ACHN (cell line): Measurements from ENCODE around the gene GPR31.
"Not testable (repeated sequence)": the region's sequence is repeated elsewhere in the genome, so short reads cannot be mapped to it uniquely, and the experiment has no call there.

Experiments
- DNase-seq: peaks from one replicate; pipeline ENCODE4 v3.0.0-alpha.2; 2015
- in situ Hi-C: cut with HindIII; loops from 2 replicates; pipeline ENCODE4 v1.10.0; 2017; ENCODE audit warnings: low sequenced_read_pairs, low pct_ligation_motif_present, low pct_unique_long_range_greater_than_20kb

Gene GPR31

GRCh38 chr6:167157863-167158262 is at the start of gene GPR31:
Gene GPR31 (minus strand): TSS chr6:167157980. CDS start chr6:167157831, 149 bp downstream.
- no peak for DNase-seq
- in situ Hi-C loops, result no loop called here

GRCh38 chr6:167207527-167207926 is 49.7 kb upstream of the GPR31 start:
- DNase-seq, result no peak
- in situ Hi-C loops, result no loop called here

- in situ Hi-C loops, DNase-seq: not testable (repeated sequence)
Measured at GRCh38 chr6:167205316-167205715, 47.5 kb upstream of the GPR31 start.

GRCh38 chr6:167204059-167204348 is 46.2 kb upstream of the GPR31 start:
- peak; percentile 21 for DNase-seq
- in situ Hi-C loops, result not testable (repeated sequence)

GRCh38 chr6:167203261-167204058 is 45.7 kb upstream of the GPR31 start:
- DNase-seq, in situ Hi-C loops: not testable (repeated sequence)

- in situ Hi-C loops, result not testable (repeated sequence)
Measured at GRCh38 chr6:167202613-167203012, 44.8 kb upstream of the GPR31 start.

GRCh38 chr6:167200806-167201205 is 43.0 kb upstream of the GPR31 start:
- no peak for DNase-seq
- in situ Hi-C loops, result no loop called here

More at GRCh38 chr6:167202613-167203012, 44.8 kb upstream of the GPR31 start:
- not testable (repeated sequence) for DNase-seq

- DNase-seq, in situ Hi-C loops: not testable (repeated sequence)
Measured at GRCh38 chr6:167195941-167196610, 38.3 kb upstream of the GPR31 start.

GRCh38 chr6:167193515-167194125 is 35.8 kb upstream of the GPR31 start:
- in situ Hi-C loops, DNase-seq: not testable (repeated sequence)

- DNase-seq, in situ Hi-C loops: not testable (repeated sequence)
Measured at GRCh38 chr6:167191043-167191583, 33.3 kb upstream of the GPR31 start.

GRCh38 chr6:167187275-167187674 is 29.5 kb upstream of the GPR31 start:
- in situ Hi-C loops, DNase-seq: not testable (repeated sequence)

GRCh38 chr6:167185101-167185500 is 27.3 kb upstream of the GPR31 start:
- DNase-seq, in situ Hi-C loops: not testable (repeated sequence)

- in situ Hi-C loops, DNase-seq: not testable (repeated sequence)
Measured at GRCh38 chr6:167182913-167183314, 25.1 kb upstream of the GPR31 start.

GRCh38 chr6:167181351-167181750 is 23.6 kb upstream of the GPR31 start:
- DNase-seq, in situ Hi-C loops: not testable (repeated sequence)

- DNase-seq, in situ Hi-C loops: not testable (repeated sequence)
Measured at GRCh38 chr6:167180086-167180485, 22.3 kb upstream of the GPR31 start.

GRCh38 chr6:167178896-167179655 is 21.3 kb upstream of the GPR31 start:
- in situ Hi-C loops, DNase-seq: not testable (repeated sequence)

- in situ Hi-C loops, DNase-seq: not testable (repeated sequence)
Measured at GRCh38 chr6:167177271-167177670, 19.5 kb upstream of the GPR31 start.

- DNase-seq, in situ Hi-C loops: not testable (repeated sequence)
Measured at GRCh38 chr6:167172011-167172410, 14.2 kb upstream of the GPR31 start.
